Activated CD4-positive, alpha-beta T cell treated with anti-CD3 and anti-CD28 coated beads, Interleukin-2, amount 50 U/mL, for 24 hours (primary cell): ENCODE data around the gene CDH4.

Experiments
- DNase-seq, 2 donors: peaks; one replicate each; pipeline ENCODE4 v3.0.0-alpha.2; 2020; ENCODE audit warnings: low read depth in 1 of 2, low spot score in 1 of 2

CDH4 gene

DNA sequence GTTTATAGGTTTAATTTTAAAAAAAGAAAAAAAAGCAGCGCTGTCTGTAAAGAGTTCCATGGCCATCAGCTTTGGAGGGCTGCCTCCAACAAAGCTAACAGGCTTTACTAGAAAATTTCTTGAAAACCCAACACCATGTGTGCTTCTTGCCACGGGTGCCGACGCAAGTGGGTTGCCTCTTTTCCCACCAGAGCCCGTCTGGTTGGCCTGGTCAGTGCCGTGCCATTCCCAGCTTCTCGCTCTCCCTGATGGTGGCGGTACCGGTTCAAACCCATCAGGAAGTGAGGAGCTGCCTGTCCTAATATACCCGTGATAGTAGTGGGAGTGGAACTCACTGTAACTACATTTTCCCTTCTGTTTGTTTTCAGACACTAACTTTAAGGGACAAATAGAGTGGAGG, 73.7 kb downstream of the CDH4 start:
- DNase-seq, result no peak

DNA sequence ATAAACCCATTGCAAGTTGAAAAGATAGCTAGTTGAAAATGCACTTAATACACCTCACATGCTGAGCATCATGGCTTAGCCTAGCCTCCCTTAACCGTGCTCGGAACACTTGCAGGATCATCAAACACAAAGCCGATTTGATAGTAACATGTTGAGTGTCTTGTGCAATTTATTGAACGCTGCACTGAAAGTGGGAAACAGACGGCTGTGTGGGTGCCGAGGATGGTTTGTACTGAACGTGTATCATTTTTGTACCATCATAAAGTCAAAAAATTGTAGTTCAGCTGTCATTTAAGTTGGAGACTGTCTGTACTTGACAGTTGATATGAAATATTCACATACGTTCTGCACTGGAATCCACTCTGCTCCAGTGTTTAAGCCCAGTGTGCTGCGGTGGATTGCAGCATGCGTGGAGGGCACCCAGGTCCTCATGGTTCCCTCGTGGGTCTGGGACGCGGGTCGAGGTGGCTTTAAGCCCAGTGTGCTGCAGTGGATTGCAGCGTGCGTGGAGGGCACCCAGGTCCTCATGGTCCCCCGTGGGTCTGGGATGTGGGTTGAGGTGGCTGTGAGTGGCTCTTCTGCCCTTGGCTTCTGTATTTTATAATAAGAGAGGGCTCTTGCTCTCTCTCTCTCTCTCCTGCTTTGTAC, 77.0 kb downstream of the CDH4 start:
- no peak for DNase-seq

DNA sequence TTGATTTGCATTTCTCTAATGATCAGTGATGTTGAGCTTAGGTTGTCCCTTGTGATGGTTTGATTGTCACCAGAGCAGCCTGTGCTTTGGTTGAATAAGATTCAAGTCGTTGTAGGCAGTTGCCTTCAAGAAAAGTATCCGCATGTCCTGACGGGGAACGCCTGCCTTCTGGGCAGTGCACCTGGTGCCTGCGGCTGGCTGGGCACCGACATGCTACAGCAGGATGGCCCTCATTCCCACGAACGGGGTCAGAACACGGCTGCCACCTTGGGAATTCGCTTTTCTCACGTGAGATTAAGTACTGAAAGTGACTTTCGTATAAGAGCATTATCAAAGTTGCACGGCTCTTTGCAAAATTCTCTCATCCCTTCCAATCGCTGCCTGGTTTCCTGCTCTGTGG, 78.4 kb downstream of the CDH4 start:
- DNase-seq, result no peak

DNA sequence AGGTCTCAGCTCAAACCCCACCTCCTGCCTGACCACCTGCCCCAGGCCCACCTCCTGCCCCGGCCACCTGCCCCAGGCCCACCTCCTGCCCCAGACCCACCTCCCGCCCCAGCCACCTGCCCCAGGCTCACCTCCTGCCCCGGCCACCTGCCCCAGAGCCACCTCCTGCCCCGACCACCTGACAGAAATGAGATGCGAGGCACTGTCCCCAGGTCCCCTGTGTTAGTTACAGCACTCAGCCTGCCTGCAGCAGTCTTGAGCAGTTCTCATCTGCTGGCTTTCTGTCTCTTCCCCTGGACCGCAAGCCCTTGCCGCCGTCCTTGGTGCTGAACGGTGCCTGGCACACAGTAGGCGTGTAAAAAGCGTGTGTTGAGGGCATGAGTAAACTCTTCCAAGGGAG, 79.5 kb downstream of the CDH4 start:
- DNase-seq, result no peak

DNA sequence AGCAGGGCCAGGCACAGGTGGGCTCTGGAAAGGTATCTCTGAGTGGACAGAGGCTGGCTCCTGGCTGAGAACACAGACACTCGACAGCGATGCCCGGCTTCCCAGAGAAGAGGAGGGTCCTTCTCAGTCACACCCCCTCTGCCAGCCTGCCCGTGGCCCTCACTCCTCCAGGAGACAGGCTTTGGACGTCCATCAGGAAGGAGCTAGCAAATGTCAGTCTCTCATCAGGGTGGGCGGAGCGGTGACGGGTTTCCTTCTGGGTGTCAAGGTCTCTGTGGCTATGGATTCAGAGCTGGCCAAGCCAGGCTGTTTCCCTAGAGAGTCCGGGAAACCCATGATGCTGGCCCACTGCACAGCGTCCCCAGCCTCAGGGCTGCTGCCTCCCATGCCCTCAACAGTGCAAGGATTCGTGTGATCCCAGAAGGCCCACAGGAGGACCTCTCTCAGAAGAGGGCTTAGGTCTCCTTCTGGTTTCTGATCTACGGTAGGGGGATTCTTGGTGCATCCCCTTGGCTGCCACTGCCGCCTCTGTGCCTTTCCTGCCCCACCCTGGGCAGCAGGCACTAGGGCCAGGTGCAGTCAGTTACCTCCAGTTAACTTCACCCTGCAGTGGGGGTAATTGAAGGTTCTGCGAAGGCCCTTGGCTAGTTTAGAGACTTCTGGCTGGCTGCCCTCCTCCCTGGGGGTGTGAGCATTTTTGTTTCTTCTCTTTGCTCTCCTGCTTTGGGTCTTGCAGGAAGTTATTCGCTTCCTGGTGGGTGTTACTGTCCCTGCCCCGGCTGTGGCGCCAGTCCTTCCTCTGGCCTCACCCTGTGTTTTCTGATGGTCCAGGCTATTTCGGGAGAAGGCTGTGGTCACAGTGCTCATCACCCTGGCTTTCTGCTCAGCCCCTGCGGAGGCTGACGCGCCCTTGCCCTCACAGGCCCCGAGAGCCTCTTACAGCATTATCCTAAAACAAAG, 80.2 kb downstream of the CDH4 start:
- no peak for DNase-seq

DNA sequence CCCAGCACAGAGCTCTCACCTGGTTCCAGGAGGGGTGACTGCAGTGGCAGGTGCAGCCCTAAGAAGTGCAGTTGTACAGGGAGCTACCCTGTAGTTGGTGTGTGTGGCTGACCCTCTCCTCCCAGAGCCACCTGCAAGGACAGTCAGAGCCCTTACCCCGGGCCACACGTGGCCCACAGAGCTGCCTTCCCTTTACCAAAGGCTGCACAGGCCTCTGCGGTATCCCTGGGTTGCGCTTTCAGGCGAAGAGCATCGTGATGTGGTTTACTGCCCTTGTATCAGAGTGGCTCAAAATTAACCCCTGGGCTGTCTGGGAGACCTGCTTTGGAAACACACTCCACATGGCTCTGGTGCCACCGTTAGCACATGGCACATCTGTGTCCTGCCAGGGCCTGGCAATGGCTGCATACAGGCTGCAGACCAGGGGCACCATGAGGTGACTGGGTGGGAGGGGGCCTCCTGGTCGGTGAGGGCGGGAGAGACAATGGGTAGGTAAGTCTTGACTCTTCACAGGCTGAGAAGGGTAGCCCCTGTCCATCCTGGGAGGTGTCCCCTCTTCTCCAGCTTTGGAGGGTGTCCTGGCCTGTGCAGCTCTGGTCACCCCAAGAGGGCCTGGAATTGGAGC, 81.5 kb downstream of the CDH4 start:
- no peak for DNase-seq

DNA sequence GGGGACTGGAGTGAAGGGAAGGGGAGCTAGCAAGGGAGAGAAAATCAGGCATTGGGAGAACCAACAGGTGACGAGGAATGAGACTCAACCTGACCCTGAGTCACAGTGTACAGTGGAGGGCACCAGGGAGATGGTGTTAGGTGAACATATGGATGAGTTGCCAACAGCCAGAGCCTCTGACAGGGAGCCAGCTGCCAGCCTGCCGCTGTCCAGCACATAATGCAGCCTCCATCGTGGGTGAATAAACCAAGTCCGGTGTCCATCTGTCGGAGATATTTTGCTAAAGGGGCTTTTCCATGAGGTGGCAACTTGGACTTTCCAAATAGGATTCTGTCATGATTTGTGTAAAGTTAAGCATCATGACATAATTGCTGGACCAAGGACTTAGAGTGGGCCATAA, 88.1 kb downstream of the CDH4 start:
- DNase-seq, result no peak

DNA sequence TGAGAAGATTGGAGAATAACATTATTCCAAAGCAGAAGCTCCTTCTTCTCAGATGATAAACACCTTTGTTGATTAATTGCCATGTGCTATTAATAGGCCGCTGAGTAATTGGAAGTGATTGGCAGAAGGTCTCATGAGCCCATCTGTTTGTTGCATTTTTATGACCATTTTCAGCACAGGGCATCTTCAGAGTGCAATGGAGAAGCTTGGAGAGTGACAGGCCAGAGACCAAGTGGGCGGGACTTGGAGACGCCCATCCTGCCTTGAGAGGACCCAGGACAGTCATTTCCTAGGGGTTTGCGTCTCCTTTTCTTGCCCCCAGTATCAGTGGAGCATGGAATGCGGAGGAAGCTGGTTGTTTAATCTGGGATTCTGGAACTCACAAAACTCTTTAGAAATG, 89.5 kb downstream of the CDH4 start:
- DNase-seq, result no peak

DNA sequence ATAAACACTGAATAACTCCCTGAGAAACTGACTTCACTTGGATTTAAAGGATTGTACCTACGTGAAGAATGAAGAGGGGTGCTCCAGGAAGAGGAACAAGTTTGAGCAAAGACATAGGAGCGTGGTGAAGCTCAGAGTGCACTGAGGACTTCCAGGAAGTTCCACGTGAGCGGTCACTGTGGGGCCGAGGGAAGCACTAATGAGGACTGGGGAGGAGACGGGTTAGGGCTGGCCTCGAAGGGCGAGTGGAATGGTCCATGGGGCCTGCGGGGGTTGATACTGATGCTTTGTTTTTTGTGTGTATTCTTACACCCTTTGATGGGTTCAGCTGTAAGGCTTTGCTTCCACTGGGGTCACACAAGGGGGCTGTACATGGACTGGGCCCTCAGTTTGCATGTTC, 91.9 kb downstream of the CDH4 start:
- DNase-seq, result no peak

DNA sequence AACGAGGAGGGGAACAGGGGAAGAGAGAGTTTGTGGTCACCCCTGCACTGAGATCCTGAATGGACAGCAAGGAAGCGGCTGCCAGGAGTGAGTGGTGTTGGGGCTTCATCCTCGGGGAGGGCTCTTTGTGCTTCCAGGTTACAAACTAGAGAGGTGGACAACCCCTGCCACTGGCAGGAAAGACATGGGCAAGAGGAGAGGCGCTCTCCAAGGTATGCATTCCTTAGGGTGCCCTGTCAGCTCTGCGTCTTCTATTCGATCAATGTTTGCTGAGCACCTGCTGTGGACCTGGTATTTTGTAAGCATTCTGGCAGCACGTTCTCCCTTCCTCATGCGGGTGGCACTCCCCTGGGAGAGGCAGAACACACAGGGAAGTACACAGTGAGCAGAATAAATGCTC, 93.6 kb downstream of the CDH4 start:
- DNase-seq, result no peak

DNA sequence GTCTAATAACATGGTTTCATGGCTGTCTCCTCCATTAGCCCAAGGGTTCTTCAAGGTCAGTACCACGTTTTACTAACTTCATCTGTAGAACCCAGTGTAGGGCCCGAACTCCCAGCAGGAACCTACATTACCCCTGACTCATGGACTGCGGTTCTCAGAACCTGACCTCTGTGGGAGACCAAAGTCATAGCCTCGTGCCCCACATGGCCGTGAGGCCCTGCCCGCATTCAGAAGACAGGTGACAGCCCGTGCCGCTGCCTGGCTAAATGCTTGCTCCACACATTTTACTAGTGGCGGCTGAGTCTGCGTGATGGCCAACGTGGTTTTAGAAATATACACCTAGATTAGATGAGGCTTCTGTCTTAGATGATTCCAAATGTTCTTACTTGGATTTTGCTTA, 94.9 kb downstream of the CDH4 start:
- DNase-seq, result no peak

DNA sequence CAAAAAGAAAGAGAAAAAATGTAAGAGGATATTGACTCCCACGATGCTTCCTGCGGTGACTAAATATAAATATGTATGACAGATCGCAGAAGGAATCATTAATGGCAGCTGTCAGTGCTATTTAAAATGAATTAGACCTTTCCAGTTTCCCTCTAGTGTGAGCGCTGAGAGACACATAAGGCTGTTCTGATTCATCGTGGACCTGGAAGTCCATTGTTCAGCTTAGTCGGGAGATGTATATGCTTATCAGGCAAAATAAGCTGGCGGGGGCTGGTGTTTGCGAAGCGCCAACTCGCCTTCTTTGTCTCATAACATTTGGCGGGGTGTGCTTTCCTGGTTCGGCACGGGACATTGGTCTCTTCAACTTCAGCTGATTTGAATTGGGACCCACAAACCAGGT, 95.4 kb downstream of the CDH4 start:
- DNase-seq, result no peak

DNA sequence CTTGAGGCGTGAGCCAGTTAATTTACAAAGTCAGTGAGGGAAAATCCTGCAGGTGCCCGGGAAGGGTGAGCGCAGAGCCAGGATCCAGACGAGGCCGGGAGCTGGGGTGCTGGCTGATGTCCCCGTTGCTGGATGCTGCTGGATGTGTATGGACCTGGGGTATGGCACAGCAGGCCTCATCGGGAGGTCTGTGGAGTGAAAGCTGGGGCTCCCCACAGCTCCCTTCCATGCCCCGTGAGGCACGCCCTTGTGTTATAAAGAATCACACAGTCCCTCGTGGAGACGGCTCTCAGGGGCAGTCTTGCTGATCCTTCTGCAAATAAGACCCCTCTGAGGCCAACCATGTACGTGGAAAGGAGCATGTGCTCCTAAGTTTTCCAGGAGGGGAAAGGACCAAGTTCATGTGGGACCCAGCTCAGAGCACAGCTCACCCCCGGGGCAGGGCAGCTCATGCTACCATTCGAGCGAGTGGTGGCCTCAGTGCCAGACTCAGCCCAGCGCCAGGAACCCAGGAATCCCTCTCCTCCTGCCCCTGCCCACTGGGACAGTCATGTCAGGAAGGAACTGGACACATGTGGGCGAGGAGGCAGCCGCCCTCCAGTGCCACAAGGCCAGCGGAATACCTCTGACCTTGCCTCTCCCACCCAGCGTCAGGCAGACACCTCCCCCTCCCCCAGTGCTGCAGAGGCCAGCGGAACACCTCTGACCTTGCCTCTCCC, 97.5 kb downstream of the CDH4 start:
- DNase-seq, result no peak

DNA sequence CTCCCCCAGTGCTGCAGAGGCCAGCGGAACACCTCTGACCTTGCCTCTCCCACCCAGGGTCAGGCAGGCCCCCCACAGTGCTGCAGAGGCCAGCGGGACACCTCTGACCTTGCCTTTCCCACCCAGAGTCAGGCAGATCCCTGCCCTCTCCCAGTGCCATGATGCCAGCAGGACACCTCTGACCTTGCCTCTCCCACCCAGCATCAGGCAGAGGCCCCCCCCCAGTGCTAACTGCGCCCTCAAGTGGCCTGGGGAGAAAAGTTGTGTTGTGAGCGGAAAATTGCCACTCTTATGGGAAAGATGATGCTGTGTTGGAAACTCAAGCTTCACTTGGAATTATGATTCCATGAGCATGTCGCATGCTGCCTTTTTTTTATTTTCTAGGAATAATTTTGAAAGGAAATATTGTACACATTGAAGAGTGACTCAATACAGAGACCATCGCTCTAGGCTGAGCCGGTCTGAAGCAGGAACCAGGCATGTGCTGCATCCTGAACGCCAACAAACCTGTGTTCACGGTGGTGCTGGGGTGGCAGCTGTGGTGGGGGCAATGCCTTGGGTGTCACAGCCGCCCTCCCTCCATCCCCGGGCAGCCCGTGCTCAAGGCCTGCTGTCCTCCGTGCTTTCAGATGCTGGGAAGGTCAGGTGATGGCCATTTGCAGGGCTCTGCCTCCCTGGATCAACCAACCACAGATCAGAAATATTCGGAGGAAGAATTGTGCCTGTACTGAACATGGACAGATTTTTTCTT, 98.6 kb downstream of the CDH4 start:
- DNase-seq, result no peak

DNA sequence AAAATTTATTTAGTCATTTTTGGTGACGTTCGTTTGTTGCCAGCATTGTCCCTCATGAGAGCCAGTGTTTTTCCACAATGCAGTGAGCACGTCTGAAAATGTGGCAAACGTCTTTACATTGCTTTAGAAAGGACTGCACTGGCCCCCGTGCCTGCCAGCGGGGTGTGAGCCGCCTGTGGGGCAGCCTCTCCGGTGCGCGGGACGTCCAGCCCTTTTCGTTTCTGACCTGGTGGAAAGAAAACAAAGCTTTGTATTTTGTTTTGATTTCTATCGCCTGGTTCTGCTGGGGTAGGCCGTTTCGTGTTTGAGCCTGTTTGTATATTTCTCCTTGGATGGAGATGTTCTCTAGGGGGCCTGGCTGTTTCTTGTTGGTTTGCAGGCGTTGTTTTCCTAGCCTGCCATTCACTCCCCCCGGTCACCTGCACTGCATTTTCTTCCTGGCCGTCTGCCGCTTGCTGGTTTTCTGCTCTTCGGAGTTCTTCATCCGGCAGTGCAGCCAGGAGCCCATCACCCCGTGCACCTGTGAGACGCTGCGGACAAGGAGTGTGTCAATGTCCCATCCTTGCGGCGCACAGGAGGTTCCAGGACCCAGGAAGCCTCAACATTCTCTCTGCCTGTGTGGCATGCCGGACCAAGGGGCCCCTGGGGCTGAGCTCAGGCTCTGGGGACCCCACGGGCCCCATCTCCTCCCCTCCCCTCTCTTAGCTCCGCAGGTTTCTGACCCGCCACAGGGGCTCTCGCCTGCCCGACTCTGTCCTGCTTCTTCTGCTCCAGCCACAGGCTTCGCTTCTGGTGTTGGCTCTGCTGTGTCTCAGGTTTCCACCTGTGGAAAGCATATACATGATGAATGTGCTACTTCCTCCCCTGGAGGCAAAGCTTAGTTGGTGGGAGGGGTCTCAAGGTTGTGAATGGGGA, 100.5 kb downstream of the CDH4 start:
- DNase-seq, result no peak

DNA sequence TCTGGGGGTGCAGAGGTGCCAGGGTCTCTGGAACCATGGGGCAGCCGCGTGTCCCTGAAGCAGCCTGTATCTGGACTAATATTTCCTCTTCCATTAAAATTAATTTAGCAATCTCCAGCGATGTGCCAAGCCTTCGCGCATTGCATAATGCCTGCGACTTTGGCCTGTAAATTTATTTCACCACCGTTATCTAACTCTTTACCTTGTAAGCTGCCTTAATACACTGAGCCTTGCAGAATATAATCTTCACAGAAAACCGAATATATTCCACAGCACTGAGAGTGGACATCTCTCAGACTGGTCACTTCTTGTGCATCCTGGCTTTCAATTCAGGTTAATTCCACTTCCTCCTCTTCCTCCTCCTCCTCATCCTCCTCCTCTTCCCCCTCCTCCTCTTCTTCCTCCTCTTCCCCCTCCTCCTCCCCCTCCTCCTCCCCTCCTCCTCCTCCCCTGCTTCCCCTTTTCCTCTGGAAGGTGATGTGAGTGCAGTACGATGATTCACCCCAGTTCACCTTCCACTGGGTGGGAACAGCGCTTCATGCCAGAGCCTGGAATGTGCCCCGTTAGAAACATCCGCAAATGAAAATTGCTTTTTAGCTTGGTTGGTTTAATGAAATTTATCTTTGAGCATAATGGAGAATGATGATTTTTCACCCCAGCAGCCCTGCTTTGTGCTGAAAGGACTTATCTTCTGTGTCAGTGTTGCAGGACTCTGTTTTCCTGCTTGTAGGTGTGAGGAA, 101.4 kb downstream of the CDH4 start:
- no peak for DNase-seq

DNA sequence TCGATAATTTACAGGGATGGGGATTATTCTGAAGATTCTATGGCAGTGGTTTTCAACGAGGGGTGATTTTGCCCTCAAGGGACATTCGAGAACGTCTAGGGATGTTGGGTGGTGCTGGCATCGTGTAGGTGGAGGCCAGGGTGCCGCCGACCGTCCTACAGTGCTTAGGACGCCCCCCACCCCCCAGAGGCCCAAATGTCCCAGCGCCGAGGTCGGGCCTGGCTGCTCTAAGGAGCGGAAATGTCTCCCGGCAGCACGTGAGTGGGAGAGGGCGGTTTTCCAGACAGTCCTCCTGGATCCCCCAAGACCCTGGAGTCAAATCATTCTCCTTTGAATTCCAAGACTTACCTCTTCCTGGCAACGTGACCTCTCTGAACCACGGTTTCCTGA, 101.9 kb downstream of the CDH4 start:
- DNase-seq, result no peak

DNA sequence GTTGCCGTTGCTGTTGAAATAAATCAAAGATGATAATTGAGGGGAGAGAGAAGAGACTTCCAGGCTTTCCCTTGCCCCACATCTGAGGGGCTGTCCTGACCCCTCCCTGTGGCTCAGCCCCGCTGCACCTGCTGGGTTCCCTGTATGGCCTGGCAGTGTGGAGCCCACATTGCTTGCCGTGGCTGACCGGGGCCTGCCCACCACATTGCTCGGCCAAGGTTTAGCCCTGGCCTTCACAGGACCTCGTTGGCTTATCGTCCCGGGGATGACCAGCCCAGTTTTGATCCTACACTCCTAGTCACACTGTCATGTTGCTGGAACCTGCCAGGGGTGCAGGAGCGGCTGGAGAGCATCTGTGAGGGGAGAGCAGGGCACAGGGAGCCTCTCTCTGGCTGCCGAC, 102.4 kb downstream of the CDH4 start:
- DNase-seq, result no peak

DNA sequence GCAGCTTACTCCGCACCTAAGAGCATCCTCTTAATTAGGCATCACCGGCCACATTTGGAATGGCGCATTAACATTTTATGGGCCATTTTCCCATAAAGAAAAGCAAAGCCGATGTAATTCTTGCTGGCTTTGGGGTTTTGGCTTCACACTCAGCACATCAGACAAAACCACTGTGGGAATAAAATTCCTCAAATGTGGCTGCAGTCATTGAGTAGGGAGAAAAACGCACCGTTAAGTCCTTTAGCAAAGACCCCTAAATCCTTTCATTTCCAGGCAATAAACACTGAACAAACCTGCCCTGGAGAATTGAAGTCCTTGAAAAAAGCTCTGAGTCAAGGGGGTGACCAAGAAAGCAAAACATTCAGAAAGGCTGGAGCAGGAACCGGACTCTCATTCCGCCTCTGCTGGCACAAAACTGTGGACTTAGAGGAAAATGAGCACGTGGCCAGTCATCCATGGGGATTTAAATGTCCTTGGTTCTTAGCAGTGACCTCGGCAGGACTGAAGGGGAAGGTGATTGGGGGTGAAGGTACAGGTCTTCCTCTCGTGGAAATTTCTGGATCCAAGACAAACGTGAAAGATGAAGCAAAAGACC, 102.9 kb downstream of the CDH4 start:
- no peak for DNase-seq
